ENCODE results near the gene ZBTB40.

Gene ZBTB40

GRCh38 chr1:22529901-22530621, 78.4 kb downstream of the ZBTB40 start:
- no peak for DNase-seq (ENCODE audit: low read depth in 4 of 4, low spot score in 1 of 4)

GRCh38 chr1:22530715-22531114, 79.1 kb downstream of the ZBTB40 start:
- no peak for DNase-seq (ENCODE audit: low read depth in 4 of 4, low spot score in 1 of 4)

GRCh38 chr1:22531251-22531650, 79.6 kb downstream of the ZBTB40 start:
- no peak for DNase-seq (ENCODE audit: low read depth in 4 of 4, low spot score in 1 of 4)

GRCh38 chr1:22533244-22533895, 81.7 kb downstream of the ZBTB40 start:
- no peak for DNase-seq (ENCODE audit: low read depth in 4 of 4, low spot score in 1 of 4)

GRCh38 chr1:22534951-22535350, 83.3 kb downstream of the ZBTB40 start:
- no peak for DNase-seq (ENCODE audit: low read depth in 4 of 4, low spot score in 1 of 4)

- DNase-seq (ENCODE audit: low read depth in 4 of 4, low spot score in 1 of 4): no peak
These were observed 83.7 kb downstream of the ZBTB40 start for GRCh38 chr1:22535399-22535798.

- DNase-seq (ENCODE audit: low read depth in 4 of 4, low spot score in 1 of 4): no peak
These were observed 84.9 kb downstream of the ZBTB40 start for GRCh38 chr1:22536506-22536905.

GRCh38 chr1:22537441-22538139, 85.9 kb downstream of the ZBTB40 start:
- no peak for DNase-seq (ENCODE audit: low read depth in 4 of 4, low spot score in 1 of 4)

GRCh38 chr1:22539510-22540118, 88.0 kb downstream of the ZBTB40 start:
- no peak for DNase-seq (ENCODE audit: low read depth in 4 of 4, low spot score in 1 of 4)

GRCh38 chr1:22540337-22540736, 88.7 kb downstream of the ZBTB40 start:
- DNase-seq (ENCODE audit: low read depth in 4 of 4, low spot score in 1 of 4): no peak

GRCh38 chr1:22542886-22543285, 91.2 kb downstream of the ZBTB40 start:
- DNase-seq (ENCODE audit: low read depth in 4 of 4, low spot score in 1 of 4): no peak

GRCh38 chr1:22543679-22544078, 92.0 kb downstream of the ZBTB40 start:
- no peak for DNase-seq (ENCODE audit: low read depth in 4 of 4, low spot score in 1 of 4)

- no peak for DNase-seq (ENCODE audit: low read depth in 4 of 4, low spot score in 1 of 4)
These were observed 93.0 kb downstream of the ZBTB40 start for GRCh38 chr1:22544606-22545005.

GRCh38 chr1:22545141-22545540, 93.5 kb downstream of the ZBTB40 start:
- no peak for DNase-seq (ENCODE audit: low read depth in 4 of 4, low spot score in 1 of 4)

GRCh38 chr1:22547186-22547817, 95.7 kb downstream of the ZBTB40 start:
- no peak for DNase-seq (ENCODE audit: low read depth in 4 of 4, low spot score in 1 of 4)

GRCh38 chr1:22547818-22548462, 96.3 kb downstream of the ZBTB40 start:
- DNase-seq (ENCODE audit: low read depth in 4 of 4, low spot score in 1 of 4): no peak

GRCh38 chr1:22550021-22550420, 98.4 kb downstream of the ZBTB40 start:
- no peak for DNase-seq (ENCODE audit: low read depth in 4 of 4, low spot score in 1 of 4)

GRCh38 chr1:22551591-22551990, 99.9 kb downstream of the ZBTB40 start:
- DNase-seq (ENCODE audit: low read depth in 4 of 4, low spot score in 1 of 4): no peak

GRCh38 chr1:22552021-22552420, 100.4 kb downstream of the ZBTB40 start:
- no peak for DNase-seq (ENCODE audit: low read depth in 4 of 4, low spot score in 1 of 4)

GRCh38 chr1:22553104-22553880, 101.6 kb downstream of the ZBTB40 start:
- DNase-seq (ENCODE audit: low read depth in 4 of 4, low spot score in 1 of 4): no peak

Measured in stimulated activated CD4-positive, alpha-beta T cell treated with anti-CD3 and anti-CD28 coated beads, Interleukin-1b, Interleukin-23, amount 100 ng/mL, for 24 hours (primary cell).